ENCODE results near the gene CYP4F8.
"Not testable (repeated sequence)": the region's sequence is repeated elsewhere in the genome, so short reads cannot be mapped to it uniquely, and the experiment has no call there.

Gene CYP4F8

GRCh38 chr19:15644066-15644741 is 29.2 kb downstream of the CYP4F8 start:
- no peak for DNase-seq (ENCODE audit: low read depth in 2 of 2)

- DNase-seq (ENCODE audit: low read depth in 2 of 2): no peak
These were observed 29.8 kb downstream of the CYP4F8 start for GRCh38 chr19:15644816-15645215.

GRCh38 chr19:15649526-15649925 is 34.5 kb downstream of the CYP4F8 start:
- DNase-seq (ENCODE audit: low read depth in 2 of 2): no peak

- not testable (repeated sequence) for DNase-seq (ENCODE audit: low read depth in 2 of 2)
These were observed 35.1 kb downstream of the CYP4F8 start for GRCh38 chr19:15650123-15650522.

GRCh38 chr19:15651791-15652190 is 36.8 kb downstream of the CYP4F8 start:
- DNase-seq (ENCODE audit: low read depth in 2 of 2): no peak

GRCh38 chr19:15652559-15653278 is 37.7 kb downstream of the CYP4F8 start:
- no peak for DNase-seq (ENCODE audit: low read depth in 2 of 2)

- no peak for DNase-seq (ENCODE audit: low read depth in 2 of 2)
These were observed 41.4 kb downstream of the CYP4F8 start for GRCh38 chr19:15656467-15656866.

GRCh38 chr19:15663247-15663646 is 48.2 kb downstream of the CYP4F8 start:
- no peak for DNase-seq (ENCODE audit: low read depth in 2 of 2)

- no peak for DNase-seq (ENCODE audit: low read depth in 2 of 2)
These were observed 51.2 kb downstream of the CYP4F8 start for GRCh38 chr19:15666186-15666585.

GRCh38 chr19:15666883-15667282 is 51.9 kb downstream of the CYP4F8 start:
- no peak for DNase-seq (ENCODE audit: low read depth in 2 of 2)

- DNase-seq (ENCODE audit: low read depth in 2 of 2): no peak
These were observed 54.4 kb downstream of the CYP4F8 start for GRCh38 chr19:15669440-15669839.

GRCh38 chr19:15669891-15670290 is 54.9 kb downstream of the CYP4F8 start:
- DNase-seq (ENCODE audit: low read depth in 2 of 2): no peak

- DNase-seq (ENCODE audit: low read depth in 2 of 2): no peak
These were observed 56.3 kb downstream of the CYP4F8 start for GRCh38 chr19:15671237-15671821.

- no peak for DNase-seq (ENCODE audit: low read depth in 2 of 2)
These were observed 57.0 kb downstream of the CYP4F8 start for GRCh38 chr19:15671891-15672579.

- no peak for DNase-seq (ENCODE audit: low read depth in 2 of 2)
These were observed 57.7 kb downstream of the CYP4F8 start, which contains the start of gene CYP4F12 for GRCh38 chr19:15672580-15673175. Gene CYP4F12 (plus strand): TSS chr19:15673087. CDS start chr19:15673530, 443 bp downstream.

- no peak for DNase-seq (ENCODE audit: low read depth in 2 of 2)
These were observed 58.2 kb downstream of the CYP4F8 start for GRCh38 chr19:15673176-15673654.

GRCh38 chr19:15675560-15675959 is 60.5 kb downstream of the CYP4F8 start:
- DNase-seq (ENCODE audit: low read depth in 2 of 2): no peak

GRCh38 chr19:15679089-15679488 is 64.1 kb downstream of the CYP4F8 start:
- DNase-seq (ENCODE audit: low read depth in 2 of 2): no peak

GRCh38 chr19:15679865-15680264 is 64.8 kb downstream of the CYP4F8 start:
- not testable (repeated sequence) for DNase-seq (ENCODE audit: low read depth in 2 of 2)
